Suprapubic skin (tissue), 3 donors: ENCODE data around the gene CHRM2.

ENCODE experiments used
- EP300 ChIP-seq: sonication (generic); formaldehyde crosslinking; IDR thresholded peaks from one replicate; pipeline ENCODE4 v1.6.1; 2017; ENCODE audit warnings: antibody characterized with exemption
- TF ChIP-seq, protein P1 (sequence below), 2 donors: fragments of 200-600 bp in 1 of 2; fragments of 450-650 bp in 1 of 2; sonication (generic) in 1 of 2; IDR thresholded peaks; one replicate each; pipeline ENCODE4 v1.5.1; 2016 to 2019; ENCODE audit warnings: antibody characterized with exemption in 2 of 2, mild to moderate bottlenecking in 1 of 2, moderate library complexity in 1 of 2

DNA sequence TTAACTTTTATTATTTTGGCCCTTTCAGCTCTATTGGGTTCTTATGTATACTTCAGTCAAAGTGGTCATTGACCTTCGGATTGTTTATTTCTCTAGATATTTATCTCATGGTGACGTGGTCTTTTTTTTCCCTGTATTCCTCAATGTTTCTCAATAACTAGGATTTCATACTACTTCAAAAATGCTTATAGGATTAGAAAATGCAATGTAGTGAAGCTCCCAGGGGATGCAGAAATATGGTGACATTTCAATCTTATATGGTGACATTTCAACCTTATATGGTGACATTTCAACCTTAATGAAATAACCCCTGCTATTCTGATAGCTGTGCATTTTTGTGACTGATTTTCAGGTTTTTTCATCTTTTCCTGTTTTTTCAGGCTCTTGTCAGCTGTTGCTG, 51.4 kb downstream of the CHRM2 start:
- TF ChIP-seq, protein P1, sequence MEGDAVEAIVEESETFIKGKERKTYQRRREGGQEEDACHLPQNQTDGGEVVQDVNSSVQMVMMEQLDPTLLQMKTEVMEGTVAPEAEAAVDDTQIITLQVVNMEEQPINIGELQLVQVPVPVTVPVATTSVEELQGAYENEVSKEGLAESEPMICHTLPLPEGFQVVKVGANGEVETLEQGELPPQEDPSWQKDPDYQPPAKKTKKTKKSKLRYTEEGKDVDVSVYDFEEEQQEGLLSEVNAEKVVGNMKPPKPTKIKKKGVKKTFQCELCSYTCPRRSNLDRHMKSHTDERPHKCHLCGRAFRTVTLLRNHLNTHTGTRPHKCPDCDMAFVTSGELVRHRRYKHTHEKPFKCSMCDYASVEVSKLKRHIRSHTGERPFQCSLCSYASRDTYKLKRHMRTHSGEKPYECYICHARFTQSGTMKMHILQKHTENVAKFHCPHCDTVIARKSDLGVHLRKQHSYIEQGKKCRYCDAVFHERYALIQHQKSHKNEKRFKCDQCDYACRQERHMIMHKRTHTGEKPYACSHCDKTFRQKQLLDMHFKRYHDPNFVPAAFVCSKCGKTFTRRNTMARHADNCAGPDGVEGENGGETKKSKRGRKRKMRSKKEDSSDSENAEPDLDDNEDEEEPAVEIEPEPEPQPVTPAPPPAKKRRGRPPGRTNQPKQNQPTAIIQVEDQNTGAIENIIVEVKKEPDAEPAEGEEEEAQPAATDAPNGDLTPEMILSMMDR (IDR thresholded peaks at IDR 0.05), result no peak
- TF ChIP-seq EP300, result no peak
